GM23248 (cell line): ENCODE measurements around the gene CA5A. TPM values are rescaled to one million over a fixed set of nuclear protein-coding genes. Genes with fewer than 3 reads are reported as not detected.
A peak's percentile ranks its signal among the peaks of the same experiment; 100 is the strongest.
"Not testable (repeated sequence)": the region's sequence is repeated elsewhere in the genome, so short reads cannot be mapped to it uniquely, and the experiment has no call there.

Experiments
- DNase-seq: peaks from one replicate; pipeline ENCODE4 v3.0.0-alpha.2; 2015
- H2AFZ ChIP-seq: fragments of 200-600 bp; sonication (generic); 2 replicates; pipeline ENCODE4 v1.6.1; 2016; ENCODE audit warnings: antibody characterized with exemption
- H3F3A ChIP-seq: fragments of 200-600 bp; sonication (generic); 2 replicates; pipeline ENCODE4 v1.6.1; 2016; ENCODE audit warnings: mild to moderate bottlenecking, antibody characterized with exemption, mixed run types; ENCODE audit not compliant: insufficient read depth
- H3K27ac ChIP-seq: fragments of 200-600 bp; sonication (generic); 2 replicates; pipeline ENCODE4 v1.5.1; 2016; ENCODE audit warnings: mild to moderate bottlenecking
- H3K27me3 ChIP-seq: fragments of 200-600 bp; sonication (generic); replicated peaks from 2 replicates; pipeline ENCODE4 v1.6.1; 2016; ENCODE audit warnings: mild to moderate bottlenecking; ENCODE audit not compliant: insufficient read depth
- H3K36me3 ChIP-seq: fragments of 200-600 bp; sonication (generic); 2 replicates; pipeline ENCODE4 v1.6.1; 2016; ENCODE audit warnings: low read depth, mild to moderate bottlenecking
- H3K4me1 ChIP-seq: fragments of 200-600 bp; sonication (generic); 2 replicates; pipeline ENCODE4 v1.6.1; 2016; ENCODE audit warnings: mild to moderate bottlenecking; ENCODE audit not compliant: insufficient read depth
- H3K4me2 ChIP-seq: fragments of 200-600 bp; sonication (generic); one replicate; pipeline ENCODE4 v1.6.1; 2016; ENCODE audit warnings: mild to moderate bottlenecking; ENCODE audit not compliant: unreplicated experiment
- H3K4me3 ChIP-seq: fragments of 200-600 bp; sonication (generic); 2 replicates; pipeline ENCODE4 v1.5.1; 2016; ENCODE audit warnings: mild to moderate bottlenecking
- H3K79me2 ChIP-seq: fragments of 200-600 bp; sonication (generic); 2 replicates; pipeline ENCODE4 v1.6.1; 2016; ENCODE audit warnings: mild to moderate bottlenecking; ENCODE audit not compliant: insufficient read depth
- H3K9ac ChIP-seq: fragments of 200-600 bp; sonication (generic); 2 replicates; pipeline ENCODE4 v1.6.1; 2016; ENCODE audit warnings: mild to moderate bottlenecking
- H3K9me2 ChIP-seq: fragments of 200-600 bp; sonication (generic); 2 replicates; pipeline ENCODE4 v1.6.1; 2016; ENCODE audit warnings: mixed run types, mild to moderate bottlenecking, moderate library complexity; ENCODE audit not compliant: insufficient read depth
- H3K9me3 ChIP-seq: fragments of 200-600 bp; sonication (generic); one replicate; pipeline ENCODE4 v1.6.1; 2017; ENCODE audit warnings: low read depth
- H4K20me1 ChIP-seq: fragments of 200-600 bp; sonication (generic); 2 replicates; pipeline ENCODE4 v1.6.0; 2016; ENCODE audit not compliant: insufficient read depth
- WGBS, 2 experiments: methylation state at CpG; one replicate each; pipeline ENCODE4 v1.1.6; 2015 to 2017; ENCODE audit warnings: low lambda C conversion rate in 2 of 2, low coverage in 1 of 2; ENCODE audit errors: missing lambda C conversion rate in 2 of 2; 5-methylcytosine and 5-hydroxymethylcytosine counted together
- in situ Hi-C: fragments of 300-500 bp; cut with MboI; formaldehyde crosslinking; loops from 2 replicates; pipeline ENCODE4 v1.15.0; 2020
- polyA plus RNA-seq: library from polyadenylated mRNA; unstranded; fragments of >200 nt; fragmentation: Nextera tagmentation; extraction: Ambion mirVana; gene quantifications from 2 replicates; pipeline ENCODE4 v1.2.1, GENCODE V29; 2016
- total RNA-seq: library from RNA; depleted of rRNA; stranded (reverse); fragments of >200 nt; shearing (Covaris generic); gene quantifications from 2 replicates; pipeline ENCODE4 v1.2.3, GENCODE V29; 2014

Gene CA5A
- total and polyA plus RNA-seq, 2 experiments from 2014 or later = not detected

DNA sequence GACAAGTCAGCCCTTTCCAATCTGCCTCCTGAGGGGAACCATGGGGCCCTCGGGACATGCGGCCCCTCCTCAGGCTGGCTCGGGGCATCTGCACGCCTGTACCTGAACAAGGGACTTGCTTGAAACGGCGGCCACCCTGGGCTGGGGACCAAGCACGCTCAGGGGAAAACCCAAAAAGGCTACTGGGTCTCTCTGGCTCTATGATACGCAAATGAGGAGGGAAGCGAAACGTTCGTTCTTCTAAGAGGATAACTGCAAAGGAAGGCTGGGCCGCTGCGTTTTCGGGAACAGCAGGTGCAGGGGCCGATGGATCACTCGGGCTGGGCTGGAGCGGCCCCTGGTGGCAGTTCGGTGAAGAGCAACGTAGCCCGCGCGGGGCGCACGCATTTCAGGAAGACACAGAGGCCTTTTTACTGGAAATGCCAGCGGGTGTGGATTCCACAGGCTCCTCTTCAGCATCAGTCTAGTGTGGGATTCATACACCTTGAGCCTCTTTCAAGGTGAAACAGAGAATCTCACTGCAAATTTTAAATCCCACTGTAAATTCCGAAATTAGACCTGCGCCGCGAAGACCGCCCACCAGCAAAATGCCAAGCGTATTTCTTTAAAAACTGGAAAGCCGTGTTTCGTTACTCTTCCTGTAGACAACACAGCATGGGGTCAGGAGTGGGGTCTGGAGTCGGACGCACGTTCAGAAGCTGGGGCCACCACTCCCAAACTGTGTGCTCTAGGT lies 27.0 kb downstream of the CA5A start:
- H3K9me2 ChIP-seq, H4K20me1 ChIP-seq, H3K36me3 ChIP-seq, H3K79me2 ChIP-seq, H3K9me3 ChIP-seq, H2AFZ ChIP-seq, H3K4me2 ChIP-seq, H3K4me3 ChIP-seq, H3K27me3 ChIP-seq, H3K27ac ChIP-seq, in situ Hi-C loops, H3K4me1 ChIP-seq, H3K9ac ChIP-seq, H3F3A ChIP-seq: not testable (repeated sequence)
- 37 to 38% methylated on average over 35 to 36 of the region's 36 CpGs for WGBS, 2 experiments
- DNase-seq = peak; percentile 74

DNA sequence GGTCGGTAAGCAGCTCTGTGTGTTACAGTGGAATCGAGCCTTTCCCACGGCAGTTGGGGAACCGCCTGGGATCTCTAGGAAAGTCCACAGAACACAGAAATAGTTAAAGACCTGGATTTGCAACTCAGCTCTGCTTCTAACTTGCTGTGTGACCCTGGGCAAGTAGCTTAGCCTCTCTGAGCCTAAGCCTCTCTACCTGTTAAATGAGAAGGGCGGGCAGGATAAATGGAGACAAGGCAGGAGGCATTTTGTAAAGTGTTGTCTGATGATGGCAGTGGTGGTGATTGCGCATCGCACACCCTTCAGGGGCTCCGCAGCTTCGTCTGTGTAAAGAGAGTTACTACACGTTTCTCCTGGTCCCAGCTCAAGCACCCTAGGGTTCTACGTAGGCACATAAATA lies 28.2 kb downstream of the CA5A start:
- H3K27me3 ChIP-seq, H3K79me2 ChIP-seq, H4K20me1 ChIP-seq, H2AFZ ChIP-seq, H3K4me1 ChIP-seq, DNase-seq, H3F3A ChIP-seq, H3K9me2 ChIP-seq, in situ Hi-C loops, H3K9me3 ChIP-seq, H3K4me2 ChIP-seq, H3K27ac ChIP-seq, H3K9ac ChIP-seq, H3K36me3 ChIP-seq, H3K4me3 ChIP-seq: not testable (repeated sequence)
- 87 to 90% methylated on average over 11 of the region's 11 CpGs for WGBS, 2 experiments

DNA sequence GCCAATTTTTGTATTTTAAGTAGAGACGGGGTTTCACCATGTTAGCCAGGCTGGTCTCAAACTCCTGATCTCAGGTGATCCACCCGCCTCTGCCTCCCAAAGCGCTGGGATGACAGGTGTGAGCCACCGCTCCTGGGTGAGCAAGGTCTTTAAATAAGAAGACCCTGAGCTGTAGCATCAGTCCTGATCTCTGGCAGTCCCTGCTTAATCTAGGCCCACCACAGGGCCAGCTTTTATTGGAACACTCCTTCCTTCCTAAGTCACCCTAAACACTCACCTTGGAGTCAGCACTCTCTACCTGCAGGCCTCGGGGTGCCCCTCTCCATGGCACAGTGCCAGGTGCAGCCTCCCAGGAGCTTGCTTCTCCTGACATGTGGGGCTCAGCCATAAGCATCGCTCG lies 30.8 kb downstream of the CA5A start:
- H3K4me2 ChIP-seq, H2AFZ ChIP-seq, H3K4me3 ChIP-seq, H3K4me1 ChIP-seq, H3K79me2 ChIP-seq, in situ Hi-C loops, DNase-seq, H3K36me3 ChIP-seq, H3K9me3 ChIP-seq, H3K27me3 ChIP-seq, H3K27ac ChIP-seq, H3K9me2 ChIP-seq, H4K20me1 ChIP-seq, H3F3A ChIP-seq, H3K9ac ChIP-seq: not testable (repeated sequence)
- 87 to 88% methylated on average over 7 of the region's 7 CpGs for WGBS, 2 experiments

DNA sequence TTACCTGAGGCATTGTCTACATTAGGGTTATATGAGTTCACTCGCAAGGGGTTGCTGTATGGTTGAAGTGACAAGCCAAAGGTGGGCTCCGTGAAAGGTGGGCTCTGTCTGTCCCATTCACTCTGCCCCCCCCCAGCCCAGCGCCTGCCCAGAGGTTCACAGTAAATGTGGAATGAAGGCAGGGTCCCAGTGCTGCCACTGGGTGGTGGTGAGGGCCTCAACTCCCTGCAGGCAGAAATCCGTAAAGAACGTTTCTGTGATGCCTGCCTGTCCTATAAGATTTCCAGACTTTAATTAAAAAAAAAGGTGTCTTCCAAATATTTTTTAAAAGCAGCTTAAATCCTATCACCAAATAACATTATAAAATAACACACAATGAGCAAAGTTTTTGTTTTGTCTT lies 31.4 kb downstream of the CA5A start:
- H2AFZ ChIP-seq, H3K9me3 ChIP-seq, H3K27me3 ChIP-seq, H4K20me1 ChIP-seq, H3K9ac ChIP-seq, H3K4me1 ChIP-seq, H3F3A ChIP-seq, H3K36me3 ChIP-seq, H3K27ac ChIP-seq, DNase-seq, in situ Hi-C loops, H3K79me2 ChIP-seq, H3K4me3 ChIP-seq, H3K9me2 ChIP-seq, H3K4me2 ChIP-seq: not testable (repeated sequence)
- WGBS, 2 experiments = 85 to 88% methylated on average over 5 of the region's 5 CpGs

DNA sequence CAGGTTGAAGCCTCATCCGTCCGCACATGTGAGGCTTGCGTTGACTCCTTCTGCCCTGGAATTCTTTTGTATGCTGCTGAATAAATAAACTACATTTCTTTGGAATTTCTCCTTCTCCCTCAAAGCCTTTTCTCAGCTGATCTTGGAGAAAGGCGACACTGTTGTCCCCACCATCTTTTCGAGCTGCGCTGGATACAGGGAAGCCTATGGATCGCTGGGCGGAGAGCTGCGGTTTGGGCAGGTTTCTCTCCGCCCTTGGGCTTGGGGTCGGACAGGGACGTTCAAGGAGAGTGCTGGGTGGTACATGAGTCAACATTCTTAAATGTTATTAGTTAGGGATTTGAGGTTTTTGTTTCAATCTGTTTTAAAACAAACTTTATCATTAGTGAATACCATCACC lies 35.8 kb downstream of the CA5A start:
- H3K4me3 ChIP-seq, H3K9ac ChIP-seq, H2AFZ ChIP-seq, H4K20me1 ChIP-seq, H3K79me2 ChIP-seq, in situ Hi-C loops, H3K27me3 ChIP-seq, H3K36me3 ChIP-seq, H3K4me2 ChIP-seq, H3F3A ChIP-seq, H3K9me3 ChIP-seq, H3K9me2 ChIP-seq, DNase-seq, H3K27ac ChIP-seq: not testable (repeated sequence)
- H3K4me1 ChIP-seq = peaks cover 11% of the 10 kb centered on the region
- WGBS, 2 experiments = 90 to 92% methylated on average over 12 of the region's 12 CpGs
